NCI-H748 treated with DMSO at 0.1 percent for 48 hours (cell line): Measurements from ENCODE around the gene ACADS.
A peak's percentile ranks its signal among the peaks of the same experiment; 100 is the strongest.

Source experiments
- DNase-seq: peaks from one replicate; lab custom pipeline; 2025; lab: John Stamatoyannopoulos, UW

ACADS gene, protein sequence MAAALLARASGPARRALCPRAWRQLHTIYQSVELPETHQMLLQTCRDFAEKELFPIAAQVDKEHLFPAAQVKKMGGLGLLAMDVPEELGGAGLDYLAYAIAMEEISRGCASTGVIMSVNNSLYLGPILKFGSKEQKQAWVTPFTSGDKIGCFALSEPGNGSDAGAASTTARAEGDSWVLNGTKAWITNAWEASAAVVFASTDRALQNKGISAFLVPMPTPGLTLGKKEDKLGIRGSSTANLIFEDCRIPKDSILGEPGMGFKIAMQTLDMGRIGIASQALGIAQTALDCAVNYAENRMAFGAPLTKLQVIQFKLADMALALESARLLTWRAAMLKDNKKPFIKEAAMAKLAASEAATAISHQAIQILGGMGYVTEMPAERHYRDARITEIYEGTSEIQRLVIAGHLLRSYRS

DNA sequence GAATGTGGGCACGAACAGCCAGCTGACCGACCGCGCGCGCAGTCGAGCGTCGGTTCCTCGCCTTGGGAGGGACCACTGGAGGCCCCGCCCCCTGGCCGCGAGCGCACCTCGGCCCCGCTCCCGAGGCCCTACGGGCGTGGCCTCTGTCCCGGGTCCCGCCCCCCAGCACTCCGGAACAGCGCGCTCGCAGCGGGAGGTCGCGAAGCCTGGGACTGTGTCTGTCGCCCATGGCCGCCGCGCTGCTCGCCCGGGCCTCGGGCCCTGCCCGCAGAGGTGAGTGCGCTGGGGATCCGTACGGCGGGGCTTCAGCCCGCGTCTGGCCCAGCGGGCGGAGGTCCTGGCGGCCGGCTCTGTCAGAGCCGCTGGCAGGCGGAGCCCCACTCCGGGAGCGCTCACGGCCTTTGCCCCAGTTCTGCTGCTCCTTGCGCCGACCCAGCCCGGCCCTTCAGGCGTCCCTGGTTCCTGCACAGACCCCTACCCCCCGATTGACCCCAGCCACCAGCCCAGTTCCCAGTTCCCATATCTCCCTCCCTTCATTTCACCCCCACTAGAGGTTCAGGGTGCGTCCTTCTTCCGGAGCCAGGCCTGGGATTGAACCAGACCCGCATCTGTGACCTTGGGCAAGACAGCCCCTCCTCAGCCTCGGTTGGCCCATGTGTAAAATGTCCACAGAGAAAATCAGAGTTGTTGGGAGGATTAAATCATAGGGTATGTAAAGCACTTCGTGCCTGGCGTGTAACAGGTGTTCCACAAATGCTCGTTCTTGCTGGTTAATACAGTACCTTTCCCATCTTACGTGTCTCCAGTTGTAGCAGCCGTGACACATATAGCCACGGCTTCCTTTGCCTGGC lies at the start of gene ACADS:
Gene ACADS, plus strand, starts transcription at position 168 of the 851 bp plus-strand sequence. Its CDS starts 60 bp downstream, at position 228.
- peak; percentile 75 for DNase-seq

DNA sequence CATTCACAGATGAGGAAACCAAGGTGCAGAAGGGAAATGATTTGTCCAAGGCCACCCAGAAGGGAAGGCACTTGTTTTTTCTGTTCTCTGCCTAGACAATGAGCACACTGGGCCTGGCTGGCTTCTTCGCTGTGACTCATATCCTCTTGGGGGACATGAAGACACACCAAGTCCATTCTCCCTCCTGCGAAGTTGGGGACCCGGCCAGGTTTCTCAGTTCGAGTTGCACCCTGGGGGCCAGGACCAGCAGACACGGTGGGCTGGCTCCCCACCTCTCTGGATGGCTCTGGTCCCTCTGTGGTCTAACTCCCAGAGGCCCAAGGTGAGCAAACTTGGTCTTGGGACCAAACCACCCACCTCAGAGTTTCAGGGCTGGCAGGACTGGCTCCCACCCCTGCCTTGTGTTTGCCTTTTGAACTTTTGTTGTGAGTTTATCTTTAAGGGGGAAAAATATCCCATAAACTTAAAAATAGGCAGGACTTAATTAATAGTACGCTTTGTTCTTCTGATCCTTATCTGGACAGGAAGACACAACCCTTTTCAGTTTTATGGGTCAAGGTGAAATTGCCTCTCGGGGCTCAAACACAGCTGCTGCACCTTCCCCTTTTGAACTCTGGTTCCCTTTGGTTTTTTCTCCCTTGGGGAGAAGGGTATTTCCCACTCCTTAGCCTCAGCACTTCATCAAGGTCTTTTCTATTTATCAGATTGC lies 47.7 kb upstream of the ACADS start:
- no peak for DNase-seq

DNA sequence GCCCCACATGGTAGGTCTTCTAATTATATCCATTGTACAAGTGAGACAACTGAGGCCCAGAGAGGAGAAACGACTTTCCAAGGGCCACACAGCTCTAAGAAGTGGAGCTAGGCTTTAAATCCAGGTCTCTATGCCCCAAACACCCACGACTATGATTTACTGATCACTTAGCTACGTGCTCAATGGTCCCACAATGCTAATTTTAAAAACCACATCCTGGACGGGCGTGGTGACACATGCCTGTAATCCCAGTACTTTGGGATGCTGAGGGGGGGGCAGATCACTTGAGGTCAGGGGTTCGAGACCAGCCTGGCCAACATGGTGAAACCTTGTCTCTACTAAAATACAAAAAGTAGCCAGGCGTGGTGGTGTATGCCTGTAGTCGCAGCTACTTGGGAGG lies 47.1 kb upstream of the ACADS start:
- DNase-seq = no peak

DNA sequence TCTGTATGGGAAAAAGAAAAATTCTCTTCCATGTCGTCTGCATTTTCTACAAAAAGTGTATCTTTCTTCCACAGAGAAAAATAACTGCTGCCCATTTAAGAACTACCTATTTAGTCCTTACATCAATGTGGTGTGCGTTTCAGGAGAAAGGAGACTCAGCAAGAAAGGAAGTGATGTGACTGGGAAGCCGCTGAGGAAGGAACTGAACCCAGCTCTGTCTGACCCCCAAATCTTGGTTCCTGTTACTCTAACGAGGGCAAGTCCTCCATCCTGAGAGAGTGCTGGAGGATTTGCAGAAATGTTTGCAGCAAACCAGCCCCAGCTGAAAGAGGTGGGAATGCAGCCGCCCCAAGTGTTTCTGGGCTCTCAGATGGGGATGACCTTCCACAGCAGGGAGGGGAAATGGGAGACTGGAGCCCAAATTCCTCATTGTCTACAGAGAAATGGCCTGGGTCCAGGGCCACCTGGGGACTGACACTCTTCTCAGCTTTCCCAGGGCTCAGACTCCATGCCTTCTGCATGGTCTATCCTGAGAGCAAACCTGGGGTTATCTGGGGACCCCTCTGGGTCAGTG lies 45.4 kb upstream of the ACADS start:
- no peak for DNase-seq

DNA sequence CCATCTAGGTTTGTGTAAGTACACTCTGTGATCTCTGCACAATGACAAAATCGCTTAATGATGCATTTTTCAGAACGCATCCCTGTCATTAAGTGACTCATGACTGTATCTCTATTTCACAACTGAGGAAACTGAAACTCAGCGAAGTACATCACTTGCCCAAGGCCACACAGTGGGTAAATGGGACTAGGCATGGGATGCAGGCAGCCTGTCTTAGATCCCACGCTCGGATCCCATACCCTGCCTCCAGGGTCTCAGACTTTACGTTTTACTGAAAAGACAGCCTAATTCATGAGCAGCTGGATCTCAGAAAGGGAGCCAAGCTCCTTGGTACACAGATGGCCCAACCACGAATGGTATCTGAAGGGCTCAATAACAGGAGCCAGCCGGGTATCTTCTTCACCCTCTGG lies 41.1 kb upstream of the ACADS start:
- DNase-seq = no peak

DNA sequence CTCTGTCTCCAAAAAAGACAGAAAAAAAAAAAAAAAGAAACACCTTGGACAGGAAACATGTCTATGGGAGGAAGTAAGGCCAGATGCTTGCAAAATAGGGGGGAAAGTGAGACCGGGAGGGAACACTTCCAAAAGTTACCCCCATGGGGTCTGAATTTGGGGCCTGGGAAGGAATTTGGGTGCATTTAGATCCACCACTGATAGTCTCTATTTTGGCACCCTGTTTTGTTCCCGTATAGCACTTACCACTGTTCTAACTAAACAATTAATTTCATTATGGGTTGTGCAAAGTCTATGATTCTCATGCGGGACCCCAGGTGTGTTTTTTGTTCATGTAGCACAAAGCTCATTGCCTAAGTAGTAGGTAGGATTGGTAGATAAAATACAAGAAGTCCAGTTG lies 40.1 kb upstream of the ACADS start:
- no peak for DNase-seq

DNA sequence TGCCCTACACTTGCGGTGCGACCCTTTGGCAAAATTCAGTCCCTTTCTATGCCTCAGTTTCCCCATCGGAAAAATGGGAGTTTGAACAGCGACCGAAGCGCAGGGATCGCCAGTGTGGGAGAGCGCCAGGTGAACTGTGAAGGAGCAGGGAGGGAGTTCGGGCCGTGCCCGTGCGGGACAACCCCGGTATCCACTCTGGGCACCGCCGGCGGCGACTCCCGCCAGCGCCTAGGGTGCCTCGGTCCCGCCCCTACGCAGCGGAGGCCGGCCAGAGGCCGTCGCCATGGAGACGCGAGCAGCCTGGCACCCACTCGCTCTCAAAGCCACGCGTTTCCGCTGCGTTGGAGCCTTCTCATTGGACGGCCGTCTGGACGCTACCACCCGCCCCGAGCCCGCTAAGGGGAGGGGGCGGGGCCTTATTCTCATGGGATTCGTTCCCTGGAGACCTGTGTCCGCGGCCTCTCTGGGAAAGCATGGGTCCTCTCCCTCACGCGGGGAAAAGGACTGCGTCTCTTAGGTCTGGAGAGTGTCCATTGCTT lies 39.4 kb upstream of the ACADS start:
- peak; percentile 96 for DNase-seq

DNA sequence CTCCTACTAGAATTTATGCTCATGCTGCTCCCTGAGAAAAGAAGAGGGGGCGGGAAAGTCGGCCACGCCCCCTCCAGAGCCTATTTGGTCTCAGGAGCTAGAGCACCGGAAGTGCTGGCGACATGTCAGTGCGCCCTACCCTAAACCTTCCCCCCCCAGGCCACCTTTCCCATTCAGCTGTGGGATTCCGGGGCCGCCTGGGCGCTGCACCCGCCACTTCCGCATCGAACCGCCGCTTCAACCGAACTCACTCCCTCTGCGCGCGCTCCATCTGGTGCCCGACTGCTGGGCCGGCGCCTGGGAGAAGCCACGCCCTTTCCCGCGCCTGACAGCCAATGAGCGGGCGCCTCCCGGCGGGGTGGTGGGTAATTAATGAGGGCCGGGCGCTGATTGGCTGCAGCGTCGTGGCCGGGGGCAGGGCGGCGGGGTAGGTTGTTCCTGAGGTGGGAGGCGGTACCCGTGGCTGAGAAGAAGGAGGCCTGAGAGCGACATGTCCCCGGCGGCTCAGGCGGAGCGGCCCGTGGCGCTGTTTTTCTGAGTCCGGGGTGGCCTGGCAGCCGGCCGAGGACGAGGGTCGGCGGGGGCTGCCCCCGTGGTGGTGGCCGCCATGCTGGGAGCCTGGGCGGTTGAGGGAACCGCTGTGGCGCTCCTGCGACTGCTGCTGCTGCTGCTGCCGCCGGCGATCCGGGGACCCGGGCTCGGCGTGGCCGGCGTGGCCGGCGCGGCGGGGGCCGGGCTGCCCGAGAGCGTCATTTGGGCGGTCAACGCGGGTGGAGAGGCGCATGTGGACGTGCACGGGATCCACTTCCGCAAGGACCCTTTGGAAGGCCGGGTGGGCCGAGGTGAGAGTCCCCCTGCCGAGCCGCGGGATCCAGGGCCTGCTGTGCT lies 38.7 kb upstream of the ACADS start, which contains the start of gene MLEC:
Gene MLEC, plus strand, starts transcription at position 460 of the 888 bp plus-strand sequence. Its CDS starts 148 bp downstream, at position 608.
- peak; percentile 96 for DNase-seq

DNA sequence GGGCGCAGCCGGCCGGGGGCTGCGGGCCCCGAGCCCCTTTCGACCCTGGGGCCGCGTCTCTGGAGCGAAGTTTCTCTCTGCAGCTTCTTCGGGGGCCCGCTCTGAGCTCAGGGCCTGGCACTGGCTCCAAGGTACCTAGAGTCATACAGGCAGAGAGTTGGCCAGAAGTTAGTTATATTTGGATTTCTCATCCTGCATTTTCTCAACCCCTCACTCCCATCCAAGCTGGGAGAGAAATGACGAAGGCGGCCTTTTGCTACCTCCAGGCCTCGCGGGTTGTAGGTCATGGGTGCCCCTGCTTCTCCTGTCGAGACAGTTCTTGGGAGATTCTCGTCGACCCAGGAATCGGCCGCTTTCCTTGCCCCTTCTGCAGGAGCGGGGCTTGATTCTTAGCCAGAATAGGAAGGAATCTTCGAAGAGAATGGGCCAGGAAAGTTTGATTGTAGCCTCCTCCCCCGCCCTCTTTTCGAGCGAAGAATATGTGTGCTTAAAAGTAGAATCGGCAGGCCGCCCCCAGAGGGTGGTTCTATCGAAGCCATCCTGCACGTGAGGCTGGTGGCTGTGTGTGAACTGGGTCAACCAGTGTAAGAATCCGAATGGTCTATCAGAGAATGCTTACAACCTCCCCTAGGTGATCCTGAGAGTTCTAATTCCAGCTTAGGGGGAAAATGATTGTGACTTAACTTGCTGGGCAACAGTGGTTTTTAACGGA lies 37.9 kb upstream of the ACADS start:
- no peak for DNase-seq

DNA sequence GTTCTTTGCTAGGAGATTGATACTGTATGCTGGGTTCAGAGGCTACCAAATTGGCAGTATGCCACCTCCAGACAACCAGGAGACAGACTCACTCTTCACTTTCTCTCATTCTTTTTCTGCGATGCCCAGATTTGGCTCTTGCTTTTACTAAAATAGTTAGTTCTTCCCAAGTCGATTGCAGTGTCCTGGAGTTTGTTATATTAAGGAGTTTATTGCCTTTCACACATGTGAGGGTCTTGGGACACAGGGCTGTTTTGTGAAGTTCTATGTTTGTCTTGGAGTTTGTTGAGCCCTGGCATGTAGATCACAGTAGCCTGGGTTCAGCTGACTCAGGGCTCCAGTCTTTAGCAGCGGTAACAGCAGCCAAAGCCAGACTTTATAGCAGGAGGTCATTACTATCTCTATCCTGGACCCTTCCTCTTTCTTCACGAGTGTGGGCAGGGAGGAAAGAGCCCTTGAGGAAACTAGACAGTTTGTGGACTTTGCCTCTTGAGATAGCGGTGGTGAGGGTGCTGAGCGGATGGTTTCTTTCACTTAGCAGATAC lies 37.0 kb upstream of the ACADS start:
- no peak for DNase-seq

DNA sequence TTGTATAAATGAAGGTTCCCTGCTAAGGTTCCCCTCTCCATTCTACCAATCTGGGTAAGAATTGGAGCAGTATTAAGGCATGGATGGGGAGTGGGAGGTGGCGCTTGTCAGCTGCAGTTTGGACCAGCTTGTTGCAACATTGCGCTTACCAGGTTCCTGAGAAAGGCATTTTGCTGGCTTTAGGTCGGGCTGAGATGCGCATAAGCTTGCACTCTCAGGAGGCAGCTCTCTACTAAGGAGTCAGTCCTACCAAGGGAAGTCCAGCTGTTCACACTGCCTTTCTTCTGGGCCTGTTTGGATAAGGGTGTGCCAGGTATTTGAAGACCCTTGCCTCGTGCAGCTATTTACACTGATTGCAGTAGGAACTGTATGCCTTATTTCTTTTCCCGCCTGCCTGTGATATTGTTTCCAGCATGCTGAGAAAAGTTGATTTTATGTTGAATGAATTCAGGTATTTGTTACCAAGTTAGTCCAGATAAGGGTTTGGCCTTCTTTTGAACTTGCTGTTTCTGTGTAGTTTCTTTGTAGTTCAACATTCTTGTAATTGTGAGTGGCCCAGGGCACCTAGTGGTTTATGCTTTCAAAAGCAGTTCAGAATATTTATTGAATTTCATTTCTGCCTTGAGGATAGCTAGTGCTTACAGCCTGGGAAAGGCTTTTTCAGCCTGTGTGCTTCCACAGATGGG lies 36.1 kb upstream of the ACADS start:
- no peak for DNase-seq

DNA sequence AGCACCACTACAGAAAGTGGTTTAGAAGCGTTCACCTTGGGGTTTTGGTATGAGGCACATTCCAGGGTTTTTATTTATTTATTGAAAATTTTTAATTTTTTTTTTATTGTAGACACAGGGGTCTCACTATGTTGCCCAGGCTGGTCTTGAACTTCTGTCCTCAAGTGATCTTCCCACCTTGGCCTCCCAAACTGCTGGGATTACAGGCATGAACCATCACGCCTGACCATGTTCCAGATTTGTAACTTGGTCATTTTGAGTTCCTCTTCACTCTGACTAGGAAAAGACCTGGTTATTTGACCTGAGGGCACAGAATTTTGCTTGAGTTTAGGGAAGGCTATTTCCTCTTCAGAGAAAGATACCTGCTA lies 35.6 kb upstream of the ACADS start:
- DNase-seq = no peak

DNA sequence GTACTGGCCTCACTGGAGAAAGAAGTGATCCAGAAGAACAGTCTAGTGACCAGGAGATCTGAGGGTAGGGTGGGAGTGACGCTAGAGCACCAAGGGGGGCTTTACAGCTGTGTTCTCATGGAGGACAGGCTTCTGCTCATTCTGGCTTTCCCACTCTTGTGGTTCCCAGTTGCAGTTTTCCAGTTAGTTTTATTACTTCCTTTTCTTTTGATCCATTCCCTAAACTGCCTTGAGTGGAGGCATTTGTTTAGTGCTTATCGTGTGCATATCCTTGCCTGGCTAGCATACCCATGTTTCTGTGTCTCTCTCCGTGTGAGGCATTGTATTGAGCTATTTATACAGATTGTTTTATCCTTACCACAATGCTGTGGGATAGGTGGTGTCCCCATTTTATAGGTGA lies 34.6 kb upstream of the ACADS start:
- DNase-seq = no peak

DNA sequence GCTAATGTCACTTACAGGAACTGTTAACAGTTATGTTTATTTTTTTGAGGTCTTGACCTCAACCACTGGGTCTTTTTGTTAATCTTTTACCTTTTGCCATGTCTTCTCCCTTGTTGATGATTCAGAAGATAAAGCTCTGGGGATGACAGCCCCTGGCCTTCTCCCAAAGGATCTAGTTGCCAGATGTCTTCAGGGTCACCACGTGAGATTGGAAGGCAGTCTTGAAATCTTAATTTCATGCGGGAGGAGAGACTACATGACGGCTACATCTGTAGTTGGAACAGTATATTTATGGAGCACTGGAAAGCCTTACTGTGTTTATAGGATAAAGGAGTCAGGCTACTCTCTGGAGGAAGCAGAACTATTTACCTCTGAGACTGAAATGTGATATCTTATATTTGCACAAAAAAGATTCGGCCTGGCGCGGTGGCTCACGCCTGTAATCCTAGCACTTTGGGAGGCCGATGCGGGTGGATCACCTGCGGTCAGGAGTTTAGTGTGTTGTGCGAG lies 33.0 kb upstream of the ACADS start:
- no peak for DNase-seq

DNA sequence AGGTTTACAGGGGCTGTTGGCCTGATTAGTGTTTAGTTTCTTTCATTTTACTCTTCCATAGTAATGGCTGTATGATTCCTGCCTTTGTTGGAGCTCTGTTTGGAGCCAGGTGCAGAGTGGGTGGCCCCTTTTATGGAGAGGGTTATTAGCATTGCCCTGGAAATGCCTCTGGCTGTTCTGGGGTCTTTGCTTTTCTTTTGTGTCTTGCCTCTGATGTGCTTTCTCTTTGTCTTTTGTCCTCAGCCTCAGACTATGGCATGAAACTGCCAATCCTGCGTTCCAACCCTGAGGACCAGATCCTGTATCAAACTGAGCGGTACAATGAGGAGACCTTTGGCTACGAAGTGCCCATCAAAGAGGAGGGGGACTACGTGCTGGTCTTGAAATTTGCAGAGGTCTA lies 31.8 kb upstream of the ACADS start:
- no peak for DNase-seq

DNA sequence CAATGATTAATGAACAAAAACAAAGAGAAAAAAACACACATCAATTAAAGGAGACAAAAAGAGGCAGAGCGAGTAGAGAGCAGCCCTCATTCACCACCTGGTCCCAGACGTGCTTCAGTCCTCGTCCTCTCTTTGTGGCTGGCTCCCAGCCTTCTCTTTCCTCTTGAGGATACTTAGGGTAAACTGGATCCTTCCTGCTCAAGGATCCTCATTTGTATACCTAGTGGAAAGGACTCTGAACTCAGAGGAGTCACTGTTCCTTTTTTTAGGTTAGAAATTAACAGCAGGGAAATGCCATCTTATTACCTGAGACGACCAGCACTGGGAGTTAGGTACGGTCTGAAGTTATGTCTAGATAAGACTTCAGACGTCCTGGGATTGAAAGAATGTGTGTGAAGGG lies 29.0 kb upstream of the ACADS start:
- DNase-seq = no peak

DNA sequence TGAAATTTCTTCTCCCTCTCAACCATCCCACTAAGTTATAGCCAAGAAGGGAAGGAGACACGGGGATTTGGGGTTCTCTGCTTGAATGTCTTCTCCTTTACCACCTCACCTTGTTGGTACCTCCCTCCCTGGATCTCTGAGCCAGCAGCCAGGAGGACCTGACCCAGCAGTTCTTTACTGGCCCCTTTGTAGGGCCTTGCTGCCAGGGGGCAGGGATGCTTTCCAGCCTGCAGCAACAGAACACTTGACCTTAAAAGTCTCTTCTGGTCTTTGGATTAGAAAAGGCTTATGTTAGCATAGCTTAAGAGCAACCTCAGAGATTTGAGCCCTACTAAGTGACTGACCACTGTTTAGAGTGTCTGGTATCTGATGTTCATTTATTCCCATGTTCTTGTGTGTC lies 28.3 kb upstream of the ACADS start:
- DNase-seq = no peak

DNA sequence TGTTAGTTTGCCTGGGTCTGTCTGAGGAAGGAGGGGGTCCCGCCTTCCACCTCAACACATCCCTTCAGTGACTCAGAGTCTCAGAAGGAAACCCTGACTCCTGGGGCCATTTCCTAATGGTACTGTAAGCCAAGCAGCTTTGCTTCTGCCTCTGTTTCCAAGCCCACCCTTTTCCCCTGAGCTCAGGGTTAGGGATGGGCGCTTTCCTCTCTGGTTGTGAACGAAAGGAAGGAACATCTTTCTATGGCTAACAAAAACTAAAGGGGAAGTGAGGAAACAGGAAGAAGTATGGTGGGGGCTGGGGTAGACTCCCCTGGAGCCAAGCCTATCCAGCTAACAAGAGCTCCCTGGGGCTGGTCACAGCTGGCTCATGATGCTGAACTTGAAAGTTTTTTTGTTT lies 27.0 kb upstream of the ACADS start:
- no peak for DNase-seq

DNA sequence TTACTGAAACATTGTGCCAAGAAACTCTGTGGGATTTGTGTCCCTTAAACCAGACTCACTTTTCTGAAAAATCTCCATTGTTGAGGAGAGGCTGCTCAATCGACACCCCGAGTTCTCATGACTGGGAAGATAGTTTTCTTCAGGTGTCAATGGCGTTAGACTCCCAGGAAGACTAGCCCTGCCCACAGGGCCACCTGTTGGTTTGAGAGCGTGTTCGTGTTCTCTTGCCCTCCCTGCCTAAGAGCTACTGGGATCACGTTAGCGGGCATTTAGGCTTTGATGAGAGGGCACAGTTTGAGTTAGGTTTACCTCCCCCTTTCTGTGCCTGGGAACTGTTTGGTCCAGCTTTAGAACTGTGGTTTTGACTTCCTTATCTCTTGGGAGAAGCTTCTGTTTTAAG lies 26.1 kb upstream of the ACADS start:
- no peak for DNase-seq
